KOPT-K1 (cell line): ENCODE results near the gene DLGAP1.

Experiments used
- H3K27ac ChIP-seq: fragments of 200-600 bp; sonication (generic); 2 replicates; pipeline ENCODE4 v1.5.1; 2016; ENCODE audit warnings: antibody characterized with exemption, mild to moderate bottlenecking, low read depth, low read length; ENCODE audit not compliant: poor library complexity, severe bottlenecking
- H3K36me3 ChIP-seq: fragments of 200-600 bp; sonication (generic); 2 replicates; pipeline ENCODE4 v1.5.1; 2017; ENCODE audit warnings: antibody characterized with exemption, mild to moderate bottlenecking, low read length, moderate library complexity; ENCODE audit not compliant: insufficient read depth
- H3K9me3 ChIP-seq: fragments of 200-600 bp; sonication (generic); 2 replicates; pipeline ENCODE4 v1.5.1; 2017; ENCODE audit warnings: antibody characterized with exemption, low read length, mild to moderate bottlenecking; ENCODE audit not compliant: insufficient read depth, poor library complexity, severe bottlenecking

Gene DLGAP1

DNA sequence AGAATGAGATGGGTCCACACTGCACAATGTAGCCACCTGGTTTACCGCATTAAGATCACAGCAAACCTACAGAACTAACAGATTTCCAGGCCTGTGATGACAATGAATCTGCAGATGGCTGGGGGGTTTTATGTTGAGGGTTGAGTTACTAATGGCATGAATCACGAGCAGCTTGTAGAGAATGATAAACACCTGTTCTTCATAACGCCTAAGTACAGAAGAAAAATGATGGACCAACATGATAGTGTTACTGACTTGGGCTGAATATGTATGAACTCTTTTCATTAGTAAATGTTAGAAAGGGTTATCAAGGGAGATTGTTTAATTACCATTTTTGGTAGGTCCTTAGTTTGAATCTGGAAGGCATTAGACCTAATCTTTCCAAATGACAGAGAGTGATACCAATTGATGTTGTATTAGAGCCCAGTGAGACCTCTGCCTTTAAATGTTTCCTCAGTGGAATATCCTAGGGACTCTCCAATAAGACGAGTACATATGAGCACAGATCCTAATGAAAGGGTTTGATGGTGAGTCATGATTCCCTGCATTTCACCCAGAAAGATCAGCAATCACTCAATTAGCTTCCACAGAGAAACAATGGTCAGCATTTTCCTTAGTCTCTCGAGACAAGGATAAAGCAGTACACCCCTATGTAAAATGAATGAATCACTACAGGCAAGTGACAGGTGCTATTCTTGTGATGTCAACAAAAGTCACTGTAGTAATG, 243.8 kb downstream of the DLGAP1 start:
- H3K36me3 ChIP-seq = no peaks in the 10 kb centered on the region
- H3K27ac ChIP-seq = no peak overlapping the region
- no peaks in the 10 kb centered on the region for H3K9me3 ChIP-seq

DNA sequence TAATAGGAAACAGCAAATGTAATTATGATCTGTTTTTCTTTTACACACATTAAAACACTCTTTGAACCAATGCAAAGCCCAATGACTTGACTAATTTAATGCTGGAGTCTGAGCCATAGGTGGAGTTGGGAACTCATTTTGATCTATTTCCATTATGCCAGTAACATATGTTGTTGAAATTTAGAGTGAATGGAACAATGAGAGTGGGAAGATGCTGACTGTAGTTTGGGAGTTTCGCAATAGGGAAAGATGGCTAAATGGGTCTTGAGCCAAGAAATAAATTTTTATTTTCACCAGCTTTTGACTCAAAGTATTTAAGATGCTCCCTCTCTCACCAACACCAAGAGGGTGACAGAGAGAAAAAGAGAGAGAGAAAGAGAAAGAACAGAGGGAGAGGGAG, 246.7 kb downstream of the DLGAP1 start:
- no peaks in the 10 kb centered on the region for H3K36me3 ChIP-seq
- H3K9me3 ChIP-seq = no peaks in the 10 kb centered on the region
- no peak overlapping the region for H3K27ac ChIP-seq

DNA sequence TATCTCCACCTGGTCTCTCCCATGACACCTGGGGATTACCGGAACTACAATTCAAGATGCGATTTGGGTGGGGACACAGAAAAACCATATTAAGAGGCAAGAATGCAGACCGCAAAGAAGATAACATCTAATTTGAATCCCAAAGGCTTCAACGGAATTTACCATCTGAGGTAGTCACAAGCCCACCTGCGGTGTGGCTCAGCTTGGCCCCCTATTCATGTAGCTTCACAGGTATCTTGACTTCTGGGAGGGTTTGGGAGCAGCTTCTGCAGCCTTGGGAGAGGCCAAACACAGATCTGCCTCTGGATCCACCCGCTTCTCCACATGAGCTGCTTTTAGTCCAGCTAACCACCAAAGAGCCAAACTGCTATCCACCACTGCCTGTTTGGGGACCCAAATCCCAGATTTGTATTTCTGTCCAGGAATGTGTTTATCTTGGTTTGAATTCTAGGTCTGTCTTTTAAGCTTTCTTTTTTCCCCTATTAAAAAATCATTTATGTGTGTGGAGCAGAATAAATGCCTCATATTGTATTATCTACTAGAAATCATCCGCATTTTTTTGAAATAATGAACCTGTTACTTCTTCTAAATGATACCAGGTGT, 247.6 kb downstream of the DLGAP1 start:
- Histone ChIP-seq H3K9me3 (no peaks in the 10 kb centered on the region), H3K27ac (no peak overlapping the region), H3K36me3 (no peaks in the 10 kb centered on the region)

DNA sequence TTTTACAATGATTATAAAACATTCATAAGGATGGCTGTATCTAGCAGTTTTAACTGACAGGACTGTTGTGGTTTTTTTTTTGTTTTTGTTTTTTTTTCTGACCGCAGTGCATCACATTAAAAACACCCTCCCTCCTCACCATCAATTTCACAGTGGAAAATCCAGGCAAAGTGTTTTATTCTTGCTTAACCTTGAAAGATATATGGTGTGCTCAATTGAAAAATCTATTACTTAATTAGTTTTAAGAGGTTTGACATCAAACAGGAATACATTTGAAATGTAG, 250.7 kb downstream of the DLGAP1 start:
- H3K27ac ChIP-seq = no peak overlapping the region

DNA sequence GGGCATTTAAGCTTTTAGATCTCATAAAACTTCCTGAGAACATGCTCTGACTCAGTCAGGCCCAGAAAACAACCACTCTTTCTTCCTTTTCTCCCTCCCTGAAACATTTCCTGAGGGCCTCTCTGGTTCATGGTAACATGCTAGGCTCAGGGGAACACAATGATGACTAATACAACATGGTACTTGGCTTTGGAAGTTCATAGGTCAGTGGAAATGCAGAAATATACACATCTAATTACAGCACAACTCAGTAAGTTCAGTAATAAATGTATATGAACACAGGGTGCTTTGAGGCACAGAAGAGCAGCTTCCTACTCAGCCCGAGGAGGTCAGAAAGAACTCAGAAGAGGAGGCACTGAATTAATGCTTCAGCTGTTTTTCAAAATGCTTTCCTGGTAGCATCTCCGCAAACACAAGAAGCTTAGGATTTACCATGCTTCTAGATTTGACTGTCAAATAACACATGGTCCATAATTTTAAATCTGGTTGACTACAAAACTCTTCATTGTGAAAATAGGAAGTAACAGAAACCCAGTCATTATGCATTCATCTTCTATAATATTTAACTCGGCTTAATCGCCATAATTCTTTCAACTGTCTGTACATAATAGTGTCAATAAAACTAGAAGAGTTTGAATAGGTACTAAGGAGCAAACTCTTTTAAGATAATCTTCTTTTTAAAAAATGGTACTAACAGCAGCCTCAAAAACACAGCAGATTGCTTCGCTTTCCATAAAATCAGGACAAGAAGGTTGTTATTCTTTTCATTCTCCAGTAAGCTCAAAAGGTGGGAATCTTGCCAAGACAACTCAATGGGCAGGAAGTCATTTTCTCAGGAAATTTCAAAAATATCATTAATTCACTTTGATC, 251.3 kb downstream of the DLGAP1 start:
- H3K27ac ChIP-seq = no peak overlapping the region
- no peaks in the 10 kb centered on the region for H3K9me3 ChIP-seq
- H3K36me3 ChIP-seq = no peaks in the 10 kb centered on the region

More for the DNA sequence above, 250.7 kb downstream of the DLGAP1 start:
- Histone ChIP-seq H3K36me3 (no peaks in the 10 kb centered on the region), H3K9me3 (no peaks in the 10 kb centered on the region)

DNA sequence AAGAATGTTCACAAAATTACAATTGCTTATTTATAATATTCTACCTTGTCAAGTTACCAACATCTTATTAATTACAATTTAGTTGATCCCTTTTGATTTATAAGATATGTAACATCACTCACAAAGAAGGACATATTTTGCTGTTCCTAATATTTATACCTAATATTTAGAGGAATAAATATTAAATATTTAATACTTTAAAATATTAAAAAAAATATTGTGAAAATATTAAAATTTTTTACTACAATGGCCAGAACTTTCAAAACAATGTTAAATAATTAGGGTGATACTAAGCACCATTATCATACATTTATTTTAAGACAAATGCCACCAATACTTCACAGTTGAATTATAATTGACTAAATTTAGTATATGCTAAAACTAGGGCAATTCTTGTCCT, 254.7 kb downstream of the DLGAP1 start:
- H3K27ac ChIP-seq = no peak overlapping the region
- H3K9me3 ChIP-seq = no peaks in the 10 kb centered on the region
- no peaks in the 10 kb centered on the region for H3K36me3 ChIP-seq

DNA sequence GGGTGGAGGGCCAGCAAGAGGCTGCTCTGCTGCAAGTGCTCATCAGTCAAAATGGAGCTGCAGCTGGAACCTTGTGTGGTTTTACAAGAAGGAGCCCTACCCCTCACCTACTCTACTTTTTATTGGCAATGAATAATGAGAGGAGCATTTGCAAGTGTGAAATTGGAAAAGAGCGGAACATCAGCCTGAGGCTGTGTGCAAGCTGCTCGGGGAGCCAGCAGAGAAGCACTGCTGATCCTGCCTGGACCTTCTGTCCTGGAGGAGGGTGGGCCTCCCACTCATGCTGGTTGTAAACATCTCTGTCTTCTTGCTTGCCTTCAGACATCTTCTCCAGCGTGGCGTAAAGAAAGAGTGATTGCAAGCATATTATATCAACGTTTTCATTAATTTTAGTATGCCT, 256.2 kb downstream of the DLGAP1 start:
- Histone ChIP-seq H3K9me3 (no peaks in the 10 kb centered on the region), H3K36me3 (no peaks in the 10 kb centered on the region), H3K27ac (no peak overlapping the region)

DNA sequence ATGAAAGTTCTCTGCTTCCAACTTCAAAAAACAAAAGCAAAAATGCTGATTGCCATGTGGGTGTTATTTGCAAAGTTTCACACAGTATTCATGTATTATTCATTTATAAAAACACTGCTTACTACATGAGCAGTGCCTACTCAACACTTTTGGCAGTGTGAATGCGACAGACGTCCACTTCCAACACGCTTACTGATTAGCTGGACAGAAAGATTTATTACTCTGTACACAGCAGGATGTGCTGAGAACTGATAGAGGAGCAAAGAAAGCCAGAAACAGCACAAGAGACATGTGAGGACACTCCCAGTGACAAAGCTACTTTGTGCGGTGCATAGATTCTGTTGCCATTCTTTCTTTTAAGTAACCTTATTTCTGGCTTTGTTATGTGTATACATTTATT, 258.8 kb downstream of the DLGAP1 start:
- no peaks in the 10 kb centered on the region for H3K36me3 ChIP-seq
- H3K27ac ChIP-seq = no peak overlapping the region
- H3K9me3 ChIP-seq = no peaks in the 10 kb centered on the region

DNA sequence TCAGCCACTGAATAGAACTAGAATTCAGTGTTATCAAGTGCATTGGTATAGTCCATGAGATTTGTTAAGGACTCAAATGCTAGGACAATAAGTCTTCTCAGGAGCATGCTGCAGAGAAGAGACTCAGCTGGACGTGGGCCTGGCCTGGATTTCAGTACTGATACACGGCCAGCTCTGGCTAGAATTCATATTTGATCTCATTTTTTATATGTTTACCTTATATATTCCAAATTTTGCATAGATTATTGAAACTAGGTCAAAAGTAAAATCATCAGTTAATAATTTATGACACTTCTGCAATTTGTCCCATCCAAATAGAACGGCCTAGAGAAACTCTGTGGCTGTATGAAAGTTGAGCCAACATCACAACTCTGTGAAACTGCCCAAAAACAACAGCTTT, 262.0 kb downstream of the DLGAP1 start:
- H3K27ac ChIP-seq = no peak overlapping the region
- no peaks in the 10 kb centered on the region for H3K9me3 ChIP-seq
- H3K36me3 ChIP-seq = no peaks in the 10 kb centered on the region

DNA sequence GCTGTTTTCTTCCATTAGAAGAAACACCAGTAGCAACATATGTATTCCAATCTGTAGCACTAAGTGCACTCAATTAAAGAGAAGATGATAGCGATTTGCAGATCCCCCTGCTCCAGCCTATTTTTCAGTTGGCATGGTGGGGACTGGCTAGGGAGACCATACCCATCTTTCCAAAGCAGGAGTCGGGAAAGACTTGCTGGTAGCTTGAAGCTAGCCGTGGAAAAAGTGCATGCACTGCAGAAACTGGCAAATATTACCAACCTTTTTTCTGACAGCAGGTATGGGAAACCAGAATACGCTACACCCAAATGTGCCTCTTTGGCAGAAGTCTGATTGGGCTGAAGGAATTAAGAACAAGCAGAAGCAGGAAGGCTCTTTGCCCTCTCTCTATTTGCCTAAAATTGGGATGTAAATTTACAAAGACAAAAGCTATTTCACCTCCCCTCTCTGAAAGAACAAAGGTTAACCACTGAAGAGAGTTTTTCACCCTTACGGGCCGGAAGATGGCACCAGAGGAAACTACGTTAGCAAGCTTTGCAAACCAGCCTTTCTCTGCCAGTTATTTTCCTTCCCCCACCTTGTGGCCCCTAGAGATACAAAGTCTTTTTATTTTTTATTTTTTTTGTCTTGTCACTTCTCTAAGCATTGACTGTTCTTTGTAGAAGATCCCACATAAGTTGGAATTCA, 273.1 kb downstream of the DLGAP1 start:
- no peaks in the 10 kb centered on the region for H3K9me3 ChIP-seq
- H3K27ac ChIP-seq = no peak overlapping the region
- no peaks in the 10 kb centered on the region for H3K36me3 ChIP-seq

DNA sequence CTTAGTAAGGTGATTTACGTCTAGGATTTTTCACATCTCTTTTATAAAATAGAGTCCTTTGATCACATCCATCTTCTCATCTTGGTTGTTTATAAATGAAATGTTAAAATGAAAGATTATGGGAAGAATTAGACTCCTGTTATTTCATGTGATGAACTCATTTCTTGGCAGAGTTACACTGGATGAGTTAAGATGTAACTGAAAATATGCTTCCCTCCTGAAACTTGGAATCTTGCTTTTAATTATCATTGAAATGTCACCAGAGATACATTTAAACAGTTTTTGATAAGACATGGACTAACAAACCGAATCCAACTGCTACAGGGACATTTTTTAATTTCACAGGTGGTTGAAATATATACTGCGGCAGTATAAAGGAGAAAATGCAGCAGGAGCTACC, 274.0 kb downstream of the DLGAP1 start:
- Histone ChIP-seq H3K36me3 (no peaks in the 10 kb centered on the region), H3K9me3 (no peaks in the 10 kb centered on the region), H3K27ac (no peak overlapping the region)

DNA sequence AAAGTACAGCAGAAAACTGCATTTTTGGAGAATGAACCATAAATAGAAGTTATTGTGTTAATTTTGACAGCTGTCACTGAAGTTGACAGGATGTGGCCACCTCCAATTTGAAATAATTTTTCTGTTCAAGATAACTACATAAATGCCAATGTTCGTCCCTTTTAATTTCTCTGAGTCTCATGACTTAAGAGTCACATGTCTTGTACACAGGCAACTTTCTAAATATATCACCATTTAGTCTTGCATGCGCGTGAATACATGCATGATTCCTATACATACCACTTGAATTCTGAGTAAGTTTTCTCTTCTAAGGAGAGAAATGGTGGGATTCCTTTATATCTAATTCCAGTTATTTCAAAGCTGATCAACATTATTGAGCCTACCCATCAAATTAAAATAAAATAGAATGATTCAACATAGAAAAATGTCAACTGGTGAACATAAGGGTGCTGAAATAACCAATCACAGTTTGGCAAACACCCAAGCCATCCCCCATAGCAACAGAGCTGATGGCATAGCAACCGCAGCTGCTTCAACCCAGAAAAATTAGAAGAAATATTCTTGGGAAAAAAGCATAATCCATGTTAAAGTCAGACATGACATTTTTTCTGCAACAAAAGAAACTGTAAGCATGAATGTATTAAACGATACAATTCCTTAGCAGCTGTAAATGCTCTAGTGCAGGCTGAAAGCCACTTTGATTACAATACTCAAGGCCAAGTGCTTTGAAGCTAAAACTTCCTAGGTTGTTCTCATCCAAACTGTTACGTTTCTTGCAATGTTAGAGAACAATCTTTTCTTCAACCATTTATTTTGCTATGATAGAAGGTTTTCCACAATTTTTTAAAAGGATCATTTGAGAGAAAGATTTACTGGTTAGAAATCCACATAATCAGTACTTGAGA, 282.7 kb downstream of the DLGAP1 start:
- Histone ChIP-seq H3K9me3 (no peaks in the 10 kb centered on the region), H3K27ac (no peak overlapping the region), H3K36me3 (no peaks in the 10 kb centered on the region)

DNA sequence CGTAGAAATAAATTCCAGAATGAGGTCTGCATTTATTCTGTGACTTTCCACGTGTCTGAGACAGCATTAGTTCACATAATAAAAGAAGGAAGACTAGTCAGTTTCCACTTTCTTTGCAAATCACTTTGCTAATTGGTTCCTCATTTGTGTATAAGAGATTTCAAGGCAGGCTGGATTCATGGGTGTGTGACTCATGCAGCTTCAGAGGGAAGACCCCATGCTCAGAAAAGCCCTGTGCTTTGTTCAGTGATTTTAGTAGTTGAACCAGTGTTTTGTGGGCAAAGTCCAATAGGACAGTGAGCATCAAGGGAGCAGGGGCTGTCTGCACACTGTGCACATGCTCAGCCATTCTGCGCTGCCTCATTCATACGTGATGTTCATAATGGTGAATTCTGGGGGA, 297.8 kb downstream of the DLGAP1 start:
- Histone ChIP-seq H3K36me3 (no peaks in the 10 kb centered on the region), H3K27ac (no peak overlapping the region), H3K9me3 (no peaks in the 10 kb centered on the region)

DNA sequence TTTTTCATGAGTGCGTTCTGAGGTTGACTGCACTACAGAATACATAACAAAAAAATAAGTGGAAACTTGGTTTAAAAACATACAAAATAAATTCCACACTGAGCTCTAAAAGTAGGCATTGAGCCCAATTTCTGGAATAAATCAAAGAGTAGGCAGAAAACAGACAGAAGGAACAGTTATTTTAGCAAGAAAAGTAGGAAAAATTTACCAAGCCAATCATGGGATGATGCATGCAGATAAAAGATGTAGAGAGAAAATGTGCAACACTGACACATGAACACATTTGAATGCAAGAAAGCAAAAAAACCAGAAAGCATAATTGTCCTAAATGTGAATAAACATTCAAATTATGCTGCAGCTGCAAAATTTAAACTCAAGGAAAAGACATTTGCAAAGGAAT, 308.3 kb downstream of the DLGAP1 start:
- H3K36me3 ChIP-seq = no peaks in the 10 kb centered on the region
- H3K9me3 ChIP-seq = no peaks in the 10 kb centered on the region
- H3K27ac ChIP-seq = no peak overlapping the region
